Loucy (cell line): ENCODE data around the gene PFN3.
A peak's percentile ranks its signal among the peaks of the same experiment; 100 is the strongest.

Experiments used
- H2AFZ ChIP-seq: fragments of 200-600 bp; sonication (generic); 2 replicates; pipeline ENCODE4 v1.6.0; 2016; ENCODE audit warnings: antibody characterized with exemption, mild to moderate bottlenecking, low read length, moderate library complexity
- H3F3A ChIP-seq: fragments of 200-600 bp; 2 replicates; pipeline ENCODE4 v1.6.0; 2016; ENCODE audit warnings: antibody characterized with exemption, low read depth, mild to moderate bottlenecking
- H3K27me3 ChIP-seq: fragments of 200-600 bp; sonication (generic); 2 replicates; pipeline ENCODE4 v1.6.1; 2014; ENCODE audit warnings: low read length, mild to moderate bottlenecking; ENCODE audit not compliant: insufficient read depth, poor library complexity, severe bottlenecking
- H3K36me3 ChIP-seq: fragments of 200-600 bp; sonication (generic); 2 replicates; pipeline ENCODE4 v1.6.1; 2016; ENCODE audit warnings: low read length; ENCODE audit not compliant: insufficient read depth
- H3K4me1 ChIP-seq: fragments of 200-600 bp; sonication (generic); 2 replicates; pipeline ENCODE4 v1.5.1; 2014; ENCODE audit warnings: low read length, mild to moderate bottlenecking; ENCODE audit not compliant: insufficient read depth, poor library complexity, severe bottlenecking
- H3K4me2 ChIP-seq: fragments of 200-600 bp; sonication (generic); 2 replicates; pipeline ENCODE4 v1.6.0; 2014; ENCODE audit warnings: antibody characterized with exemption, low read length, low read depth, mild to moderate bottlenecking; ENCODE audit not compliant: poor library complexity, severe bottlenecking
- H3K4me3 ChIP-seq: fragments of 200-600 bp; sonication (generic); 2 replicates; pipeline ENCODE4 v1.5.1; 2014; ENCODE audit warnings: low read length, mild to moderate bottlenecking, mixed read lengths; ENCODE audit not compliant: poor library complexity, severe bottlenecking
- H3K79me2 ChIP-seq: fragments of 200-600 bp; sonication (generic); 2 replicates; pipeline ENCODE4 v1.6.1; 2014; ENCODE audit warnings: low read length; ENCODE audit not compliant: insufficient read depth
- H3K9ac ChIP-seq: fragments of 200-600 bp; sonication (generic); 2 replicates; pipeline ENCODE4 v1.6.0; 2014; ENCODE audit warnings: mild to moderate bottlenecking, low read depth, low read length, moderate library complexity; ENCODE audit not compliant: poor library complexity, severe bottlenecking
- H3K9me2 ChIP-seq: fragments of 200-600 bp; sonication (generic); replicated peaks from 2 replicates; pipeline ENCODE4 v1.6.1; 2016; ENCODE audit warnings: low read depth, low read length, mixed read lengths
- H3K9me3 ChIP-seq: fragments of 200-600 bp; sonication (generic); 2 replicates; pipeline ENCODE4 v1.6.1; 2014; ENCODE audit warnings: mild to moderate bottlenecking, antibody characterized with exemption, low read length, low read depth; ENCODE audit not compliant: insufficient read depth
- H4K20me1 ChIP-seq: fragments of 200-600 bp; sonication (generic); 2 replicates; pipeline ENCODE4 v1.6.0; 2014; ENCODE audit warnings: antibody characterized with exemption, low read length, mild to moderate bottlenecking; ENCODE audit not compliant: insufficient read depth, poor library complexity, severe bottlenecking
- EZH2phosphoT487 ChIP-seq: fragments of 200-600 bp; IDR thresholded peaks from 2 replicates; pipeline ENCODE4 v1.6.1; 2018; ENCODE audit warnings: antibody characterized with exemption, mild to moderate bottlenecking, moderate library complexity, borderline replicate concordance
- TF ChIP-seq, protein P1 (sequence below): fragments of 200-600 bp; sonication (generic); conservative IDR thresholded peaks from 2 replicates; pipeline ENCODE4 v1.5.1; 2014; ENCODE audit warnings: mild to moderate bottlenecking, antibody characterized with exemption, low read length

Gene PFN3

DNA sequence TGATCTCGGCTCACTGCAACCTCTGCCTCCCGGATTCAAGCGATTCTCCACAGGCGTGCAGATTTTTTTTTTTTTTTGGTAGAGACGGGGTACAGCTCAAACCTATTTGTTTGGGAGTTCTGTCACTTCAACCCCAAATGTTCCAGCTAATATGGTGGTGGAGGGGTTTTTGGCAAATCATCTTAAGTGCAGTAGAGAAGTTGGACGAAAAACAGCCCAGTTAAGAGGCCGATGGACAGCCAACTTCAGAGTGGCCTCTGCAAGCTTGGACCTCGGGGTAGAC is 45.4 kb upstream of the PFN3 start:
- H4K20me1 ChIP-seq = no peaks in the 10 kb centered on the region
- no peaks in the 10 kb centered on the region for H3K27me3 ChIP-seq
- H3K4me1 ChIP-seq = no peaks in the 10 kb centered on the region
- H2AFZ ChIP-seq = no peak overlapping the region
- TF ChIP-seq, protein P1, sequence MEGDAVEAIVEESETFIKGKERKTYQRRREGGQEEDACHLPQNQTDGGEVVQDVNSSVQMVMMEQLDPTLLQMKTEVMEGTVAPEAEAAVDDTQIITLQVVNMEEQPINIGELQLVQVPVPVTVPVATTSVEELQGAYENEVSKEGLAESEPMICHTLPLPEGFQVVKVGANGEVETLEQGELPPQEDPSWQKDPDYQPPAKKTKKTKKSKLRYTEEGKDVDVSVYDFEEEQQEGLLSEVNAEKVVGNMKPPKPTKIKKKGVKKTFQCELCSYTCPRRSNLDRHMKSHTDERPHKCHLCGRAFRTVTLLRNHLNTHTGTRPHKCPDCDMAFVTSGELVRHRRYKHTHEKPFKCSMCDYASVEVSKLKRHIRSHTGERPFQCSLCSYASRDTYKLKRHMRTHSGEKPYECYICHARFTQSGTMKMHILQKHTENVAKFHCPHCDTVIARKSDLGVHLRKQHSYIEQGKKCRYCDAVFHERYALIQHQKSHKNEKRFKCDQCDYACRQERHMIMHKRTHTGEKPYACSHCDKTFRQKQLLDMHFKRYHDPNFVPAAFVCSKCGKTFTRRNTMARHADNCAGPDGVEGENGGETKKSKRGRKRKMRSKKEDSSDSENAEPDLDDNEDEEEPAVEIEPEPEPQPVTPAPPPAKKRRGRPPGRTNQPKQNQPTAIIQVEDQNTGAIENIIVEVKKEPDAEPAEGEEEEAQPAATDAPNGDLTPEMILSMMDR = no peak
- TF ChIP-seq EZH2phosphoT487 = no peak
- no peaks in the 10 kb centered on the region for H3K79me2 ChIP-seq
- H3K9me2 ChIP-seq = no peaks in the 10 kb centered on the region
- H3F3A ChIP-seq = no peaks in the 10 kb centered on the region
- peak overlapping the region; percentile 72 for H3K4me3 ChIP-seq
- no peaks in the 10 kb centered on the region for H3K36me3 ChIP-seq
- peak overlapping the region; percentile 80 for H3K4me2 ChIP-seq
- peak overlapping the region; percentile 67 for H3K9ac ChIP-seq
- no peaks in the 10 kb centered on the region for H3K9me3 ChIP-seq

DNA sequence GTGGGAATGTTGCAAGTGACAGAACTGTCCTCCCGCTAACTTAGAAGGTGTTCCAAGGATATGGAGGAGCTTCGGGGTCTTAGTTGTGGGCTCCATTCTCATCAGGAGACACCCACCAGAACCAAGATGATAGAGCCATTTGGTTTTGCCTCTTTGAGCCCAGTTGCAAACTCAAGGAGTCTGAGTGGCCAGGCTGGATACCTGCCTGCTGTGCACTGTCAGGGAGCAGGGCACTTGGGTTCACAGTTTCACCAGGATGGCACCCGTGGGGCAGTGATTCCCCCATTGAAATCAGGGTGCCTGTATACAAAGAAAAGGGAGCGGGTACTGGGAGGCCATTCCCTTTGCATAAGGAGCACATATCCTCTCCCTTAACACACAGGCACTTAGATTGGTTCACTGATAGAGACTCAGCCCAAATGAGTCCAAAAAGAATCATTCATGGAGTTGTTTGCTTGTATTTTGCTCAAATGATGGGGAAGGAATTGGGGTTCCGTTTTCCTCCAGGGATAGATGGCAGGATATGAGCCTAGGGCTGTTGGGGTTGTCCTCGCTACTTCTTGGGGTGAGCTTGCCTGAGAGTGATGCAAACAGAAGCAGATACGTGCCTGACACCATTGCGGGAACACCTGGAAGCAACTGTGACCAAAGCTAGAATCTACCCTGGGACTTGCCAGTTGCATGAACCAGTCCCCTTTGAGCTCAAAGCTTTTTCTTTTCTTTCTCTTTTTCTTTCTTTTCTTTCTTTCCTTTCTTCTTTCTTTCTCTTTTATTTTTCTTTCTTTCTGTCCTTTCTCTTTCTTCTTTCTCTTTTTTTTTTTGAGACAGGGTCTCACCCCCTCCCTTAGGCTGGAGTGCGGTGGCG is 44.8 kb upstream of the PFN3 start:
- peak overlapping the region; percentile 80 for H3K4me2 ChIP-seq

DNA sequence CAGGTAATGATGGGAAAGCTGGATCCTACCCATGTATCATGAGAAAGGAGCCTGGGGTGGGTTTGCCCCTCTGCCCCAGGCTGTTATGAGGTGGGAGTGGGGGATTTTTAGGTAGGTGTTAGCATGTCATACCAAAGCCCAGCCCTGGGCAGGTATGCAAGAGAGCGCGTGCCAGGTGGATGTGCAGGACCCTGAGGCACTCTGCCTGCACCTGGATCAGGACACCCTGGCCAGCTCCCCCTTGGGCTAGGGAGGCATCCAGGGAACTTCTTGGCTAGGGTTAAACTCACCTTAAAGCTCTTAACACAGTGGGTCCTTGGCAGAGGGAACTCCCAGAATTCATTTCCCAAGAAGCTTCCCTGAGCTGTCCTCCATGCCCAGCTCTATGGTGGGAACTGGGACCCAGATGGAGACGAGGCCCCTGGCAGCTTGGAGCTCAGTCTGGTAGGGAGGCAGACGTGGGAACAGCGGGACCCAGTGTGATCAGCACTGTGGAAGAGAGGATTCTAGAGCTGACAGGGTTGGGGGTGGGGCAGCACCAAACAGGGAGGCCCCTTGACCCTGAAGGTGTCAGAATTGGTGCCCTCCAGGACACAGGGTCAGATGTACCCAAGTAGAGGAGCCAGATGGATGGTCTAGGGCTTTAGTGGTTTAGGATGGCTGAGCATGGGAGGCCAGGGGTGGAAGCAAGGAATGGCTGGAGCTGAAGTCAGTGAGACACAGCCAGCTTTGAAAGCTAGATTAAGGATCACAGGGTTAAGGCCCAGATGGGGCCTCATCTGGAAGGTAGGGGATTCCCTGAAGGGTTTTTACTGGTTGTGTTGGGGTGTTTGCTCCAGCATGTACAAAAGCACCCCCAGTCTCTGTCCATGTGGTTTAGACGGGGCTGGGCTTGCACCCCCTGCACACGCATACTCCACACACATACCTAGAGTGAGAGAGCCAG is 43.9 kb upstream of the PFN3 start:
- Histone ChIP-seq H3K9ac (no peak overlapping the region), H3K27me3 (no peaks in the 10 kb centered on the region), H3K79me2 (no peaks in the 10 kb centered on the region), H3F3A (no peaks in the 10 kb centered on the region), H4K20me1 (no peaks in the 10 kb centered on the region), H3K9me2 (no peaks in the 10 kb centered on the region), H3K4me3 (no peak overlapping the region), H3K4me2 (no peak overlapping the region), H2AFZ (no peak overlapping the region), H3K36me3 (no peaks in the 10 kb centered on the region), H3K4me1 (no peaks in the 10 kb centered on the region), H3K9me3 (no peaks in the 10 kb centered on the region)
- TF ChIP-seq, protein P1 = no peak
- no peak for TF ChIP-seq EZH2phosphoT487

More for the DNA sequence above, 44.8 kb upstream of the PFN3 start:
- H4K20me1 ChIP-seq = no peaks in the 10 kb centered on the region
- TF ChIP-seq, protein P1 = no peak
- no peak for TF ChIP-seq EZH2phosphoT487
- no peaks in the 10 kb centered on the region for H3K79me2 ChIP-seq
- H3K9ac ChIP-seq = peak overlapping the region; percentile 67
- H3K4me3 ChIP-seq = no peak overlapping the region
- H3K9me3 ChIP-seq = no peaks in the 10 kb centered on the region
- H3K4me1 ChIP-seq = no peaks in the 10 kb centered on the region
- no peak overlapping the region for H2AFZ ChIP-seq
- H3K36me3 ChIP-seq = no peaks in the 10 kb centered on the region
- no peaks in the 10 kb centered on the region for H3K27me3 ChIP-seq
- H3F3A ChIP-seq = no peaks in the 10 kb centered on the region
- H3K9me2 ChIP-seq = no peaks in the 10 kb centered on the region
